Astrocyte of the cerebellum (primary cell): ENCODE measurements around the gene TEX261.

Source experiments
- DNase-seq: peaks from one replicate; pipeline ENCODE4 v3.0.0-alpha.2; 2011; ENCODE audit warnings: low read depth
- H3K4me3 ChIP-seq: 2 replicates; pipeline ENCODE4 v1.5.1; 2011; ENCODE audit warnings: mild to moderate bottlenecking, low read depth, low read length, moderate library complexity
- CTCF ChIP-seq: IDR thresholded peaks from 2 replicates; pipeline ENCODE4 v1.5.1; 2012; ENCODE audit warnings: low read length, low read depth, moderate library complexity, mild to moderate bottlenecking; ENCODE audit errors: missing control alignments
- in situ Hi-C: cut with HindIII; loops from 2 replicates; pipeline ENCODE4 v1.10.0; 2017; ENCODE audit warnings: low sequenced_read_pairs

TEX261 gene

GRCh38 chr2:70984576-70985282 lies 9.9 kb downstream of the TEX261 start:
- no peak overlapping the region for H3K4me3 ChIP-seq
- no peak for DNase-seq
- TF ChIP-seq CTCF, result peak; percentile 80
- in situ Hi-C loops, result no loop called here

- in situ Hi-C loops, result no loop called here
- DNase-seq, result no peak
- no peak overlapping the region for H3K4me3 ChIP-seq
- no peak for TF ChIP-seq CTCF
Measured at GRCh38 chr2:70984228-70984575, 10.5 kb downstream of the TEX261 start.

GRCh38 chr2:70983506-70984227 lies 11.0 kb downstream of the TEX261 start:
- H3K4me3 ChIP-seq, result no peak overlapping the region
- in situ Hi-C loops, result no loop called here
- TF ChIP-seq CTCF, result no peak
- DNase-seq, result no peak

- no peak overlapping the region for H3K4me3 ChIP-seq
- TF ChIP-seq CTCF, result no peak
- no peak for DNase-seq
- in situ Hi-C loops, result no loop called here
Measured at GRCh38 chr2:70982971-70983370, 11.7 kb downstream of the TEX261 start.

GRCh38 chr2:70981866-70982810 lies 12.5 kb downstream of the TEX261 start:
- H3K4me3 ChIP-seq, result no peak overlapping the region
- no peak for TF ChIP-seq CTCF
- DNase-seq, result no peak
- in situ Hi-C loops, result no loop called here

GRCh38 chr2:70981421-70981820 lies 13.3 kb downstream of the TEX261 start:
- DNase-seq, result no peak
- in situ Hi-C loops, result no loop called here
- no peak overlapping the region for H3K4me3 ChIP-seq
- no peak for TF ChIP-seq CTCF
